Right kidney (tissue), 9 donors: ENCODE data around the gene IHH.

ENCODE experiments used
- DNase-seq: peaks from one replicate; pipeline ENCODE4 v3.0.0-alpha.2; 2016
- long read RNA-seq, 8 donors: transcript quantifications; one replicate each; lab custom pipeline, GENCODE V29; 2026

Gene IHH
- long read RNA-seq, donor 1 = 0 reads
- long read RNA-seq, donor 2 = 0 reads
- long read RNA-seq, donor 3 = 0 reads
- long read RNA-seq, donor 4, partial matches to known transcripts = 0 of 1 reads
- long read RNA-seq, donor 4, other reads (novel, unspliced or antisense) = 0 of 1 reads
- long read RNA-seq, donor 5 = 0 reads
- long read RNA-seq, donor 6 = 0 reads
- long read RNA-seq, donor 7 = 0 reads
- long read RNA-seq, donor 8 = 0 reads

- peak; percentile 25 for DNase-seq
These were observed at the start of gene IHH for GRCh38 chr2:219060821-219061791. Gene IHH (minus strand): TSS chr2:219060921. CDS start chr2:219060467, 454 bp downstream.

DNA sequence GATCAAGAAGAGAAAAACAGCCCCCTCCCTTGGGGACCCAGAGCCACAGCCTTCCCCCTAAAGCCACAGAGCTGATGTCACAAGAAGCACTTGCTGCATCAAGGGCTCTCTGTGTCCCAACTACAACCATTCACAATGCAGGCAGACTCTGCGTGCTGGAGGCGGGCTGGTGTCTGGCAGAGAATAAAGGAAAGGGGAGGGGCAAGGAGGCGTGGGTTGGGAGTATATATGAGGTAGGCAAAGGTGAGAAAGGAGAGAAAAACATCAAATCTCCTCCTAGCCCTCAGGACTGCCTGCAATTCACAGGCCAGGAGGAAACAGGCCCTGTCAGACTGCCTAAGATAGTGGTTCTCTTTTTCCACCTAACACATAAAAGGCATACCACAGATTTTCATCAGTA, 48.8 kb upstream of the IHH start:
- no peak for DNase-seq

DNA sequence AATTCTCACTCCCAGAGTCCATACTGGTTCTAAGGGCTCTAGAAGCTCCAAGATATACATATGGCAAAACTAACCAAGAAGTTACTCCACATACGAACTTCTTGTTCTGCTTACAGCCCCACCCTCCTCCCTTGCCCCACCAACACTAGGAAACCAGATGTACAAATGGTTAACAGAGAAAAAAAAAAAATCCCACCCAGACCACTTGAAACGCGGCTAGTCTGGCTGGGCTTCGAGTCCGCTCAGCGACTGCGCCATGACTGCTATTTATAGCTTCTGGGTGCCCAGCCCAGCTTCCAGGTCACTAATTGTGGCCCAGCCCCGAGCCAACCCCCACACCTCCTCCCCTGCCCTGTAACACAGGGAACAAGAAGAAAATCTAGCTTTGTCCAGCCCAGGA, 47.0 kb upstream of the IHH start:
- DNase-seq = no peak

- no peak for DNase-seq
These were observed 45.5 kb upstream of the IHH start for GRCh38 chr2:219106251-219106650.

DNA sequence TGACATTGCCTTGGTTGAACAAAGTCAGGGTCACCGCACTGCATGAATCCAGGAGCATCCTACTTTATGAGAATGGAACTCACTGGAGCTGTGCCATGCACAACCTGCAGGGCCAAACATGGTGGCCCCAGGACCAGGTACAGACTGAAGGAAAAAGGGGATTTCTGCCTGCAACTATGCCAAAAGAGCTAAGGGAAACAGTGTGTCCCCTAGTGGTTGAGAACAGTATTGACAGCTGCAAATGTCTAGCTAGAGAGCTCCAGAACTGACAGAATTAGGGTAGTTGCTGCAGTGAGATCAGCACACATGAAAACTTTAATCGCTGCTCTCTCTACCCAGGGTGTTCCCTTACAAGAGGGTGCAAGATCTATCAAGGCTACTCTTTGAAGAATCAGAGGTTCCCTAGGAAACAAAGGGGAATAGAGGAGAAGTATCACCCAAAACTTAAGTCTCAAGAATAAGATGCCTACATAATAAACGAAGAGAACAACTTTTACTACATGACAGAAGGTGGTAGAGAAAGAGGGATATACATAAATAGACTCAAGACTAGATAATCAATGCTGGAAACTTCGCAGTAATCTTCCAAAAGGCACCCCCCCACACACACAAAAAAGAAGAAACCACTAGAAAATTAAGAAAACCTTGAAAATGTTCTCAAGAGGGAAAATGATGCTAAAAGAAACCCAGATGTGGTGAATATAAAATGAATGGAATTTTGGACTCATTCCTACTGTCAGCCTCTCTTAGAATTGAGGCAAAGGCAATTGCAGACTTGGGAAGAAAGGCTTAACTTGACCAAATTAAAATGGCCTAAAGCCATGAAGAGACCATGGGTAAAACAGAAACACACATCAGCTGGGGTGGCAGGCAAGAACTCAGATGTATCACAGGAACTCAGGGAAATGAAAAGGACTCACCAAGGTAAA, 43.6 kb upstream of the IHH start:
- no peak for DNase-seq

DNA sequence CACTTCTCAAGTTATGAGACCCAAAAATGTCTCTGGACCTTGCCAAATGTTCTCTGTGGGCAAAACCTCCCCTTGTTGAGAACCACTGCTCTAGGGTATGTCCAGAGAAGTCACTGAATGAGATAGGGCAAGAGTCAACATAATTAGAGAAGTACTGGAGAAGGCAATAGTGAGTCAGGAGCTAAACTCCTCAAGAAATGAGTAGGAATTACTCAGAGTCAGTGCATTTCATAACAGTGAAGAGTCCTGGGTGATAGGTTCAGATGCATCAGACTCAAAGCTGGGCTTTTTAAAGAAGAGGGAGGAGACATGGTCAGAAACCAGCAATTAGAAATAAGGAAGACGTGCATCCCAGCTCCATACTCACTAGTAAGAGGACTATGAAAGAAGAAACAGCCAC, 38.6 kb upstream of the IHH start:
- no peak for DNase-seq

- DNase-seq = no peak
These were observed 34.8 kb upstream of the IHH start for GRCh38 chr2:219095406-219095935.

DNA sequence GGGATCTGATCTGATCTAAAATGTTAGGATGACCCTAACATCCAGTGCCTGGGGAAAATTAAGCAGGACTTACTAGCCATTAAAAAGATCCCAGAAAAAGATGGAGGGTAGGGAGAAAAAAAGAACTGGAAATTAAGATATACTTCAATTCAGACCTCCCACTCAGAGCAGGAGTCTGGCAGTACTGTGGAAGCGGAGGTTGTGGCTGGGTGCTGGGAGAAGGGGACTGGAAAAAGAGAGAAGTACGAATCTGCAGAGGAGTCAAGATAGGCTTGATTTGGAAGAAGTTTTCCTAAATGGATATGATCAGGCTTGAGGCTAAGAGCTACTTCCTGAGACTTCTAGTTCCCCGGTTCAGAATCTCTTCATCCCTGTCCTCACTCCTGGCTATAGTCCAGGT, 33.5 kb upstream of the IHH start:
- DNase-seq = no peak

DNA sequence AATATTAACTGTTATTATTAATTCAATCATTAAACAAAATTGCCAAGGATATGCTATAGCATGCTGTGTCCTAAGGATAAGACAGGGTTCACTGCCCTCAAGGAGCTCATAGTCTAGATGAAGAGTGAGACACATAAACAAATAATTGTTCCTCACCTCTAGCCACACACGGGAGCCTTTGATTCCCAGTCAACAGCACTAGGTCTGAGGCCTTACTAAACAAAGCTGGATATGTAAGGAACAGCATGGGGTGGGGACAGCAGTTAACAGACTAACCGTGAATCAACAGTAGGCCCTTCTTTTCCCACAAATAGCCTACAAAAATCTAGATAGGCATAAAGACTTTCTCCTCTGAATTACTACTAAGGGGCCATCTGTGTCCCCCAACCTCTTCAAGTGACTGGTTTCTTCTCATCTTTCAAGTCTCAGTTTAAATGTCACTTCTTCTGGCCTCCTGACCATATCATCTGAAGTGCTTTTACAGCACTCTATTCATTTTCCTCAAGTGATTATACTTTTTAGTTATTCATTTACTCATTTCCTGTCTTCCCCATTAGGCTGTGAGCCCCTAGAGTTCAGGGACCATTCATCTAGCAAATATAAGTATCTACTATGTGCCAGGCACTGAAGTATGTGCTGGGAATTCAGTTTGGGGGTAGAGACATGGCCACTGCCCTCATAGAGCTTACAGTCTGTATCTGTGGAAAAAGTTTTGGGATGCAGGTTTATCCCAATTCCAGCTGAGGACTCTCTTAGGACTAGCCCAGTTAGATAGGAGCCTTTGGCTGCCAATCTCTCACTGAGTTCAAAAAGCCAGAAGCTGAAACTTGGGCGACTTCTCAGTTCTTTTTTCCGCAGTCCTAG, 29.9 kb upstream of the IHH start:
- no peak for DNase-seq

GRCh38 chr2:219089330-219089729, 28.6 kb upstream of the IHH start:
- DNase-seq = no peak

DNA sequence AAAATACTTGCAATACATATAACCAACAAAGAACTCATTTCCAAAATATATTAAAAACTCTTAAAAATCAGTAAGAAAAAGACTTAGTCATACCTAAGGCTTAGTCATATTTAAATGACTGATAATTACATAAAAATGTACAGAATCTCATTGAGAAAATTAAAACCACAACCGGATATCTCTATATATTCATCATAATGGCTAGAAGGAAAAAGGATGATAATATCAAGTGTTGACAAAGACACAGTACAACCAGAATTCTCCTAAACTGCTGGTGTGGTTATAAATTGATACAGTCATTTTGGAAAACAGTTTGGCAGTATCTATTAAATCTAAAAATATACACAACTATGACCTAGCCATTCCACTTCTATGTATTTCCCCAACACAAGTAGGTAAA, 27.1 kb upstream of the IHH start:
- no peak for DNase-seq

GRCh38 chr2:219087361-219087760, 26.6 kb upstream of the IHH start:
- no peak for DNase-seq

DNA sequence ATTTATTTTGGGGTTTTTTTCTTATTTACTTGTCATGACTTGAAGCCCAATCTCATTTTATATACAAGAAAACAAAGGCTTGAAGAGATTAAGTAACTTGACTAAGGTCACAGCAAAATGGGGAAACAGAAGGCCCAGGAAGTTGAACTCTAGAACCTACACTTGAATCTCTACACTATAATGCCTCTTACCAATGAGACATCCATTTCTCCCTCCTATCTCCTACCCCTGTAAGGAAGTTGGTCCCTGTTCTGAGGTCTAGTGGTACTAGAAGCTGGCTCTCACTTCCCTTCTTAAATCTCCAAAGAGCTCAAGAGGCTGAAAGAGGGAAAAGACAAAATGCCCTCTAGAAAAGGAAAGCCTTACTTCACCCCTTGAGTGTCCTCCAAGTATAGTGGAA, 25.5 kb upstream of the IHH start:
- DNase-seq = no peak

DNA sequence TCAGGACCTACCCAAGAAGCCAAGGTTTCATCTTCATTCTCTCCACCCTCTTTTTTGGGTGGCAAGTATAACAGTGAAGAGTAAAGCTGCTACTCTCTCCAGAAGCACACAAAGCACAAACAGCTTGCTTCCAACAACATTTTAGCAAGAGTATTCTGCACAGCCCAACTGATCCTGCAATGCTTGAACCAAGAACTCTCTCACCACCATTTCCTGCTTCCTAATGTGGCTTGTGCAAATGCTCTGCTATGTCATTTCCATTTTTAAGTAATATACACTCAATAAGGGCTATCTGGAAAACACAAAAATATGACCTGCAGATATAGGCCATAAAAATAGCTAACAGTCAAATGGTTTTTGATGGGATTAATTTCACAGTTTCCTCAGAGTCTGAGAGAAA, 24.1 kb upstream of the IHH start:
- DNase-seq = no peak

DNA sequence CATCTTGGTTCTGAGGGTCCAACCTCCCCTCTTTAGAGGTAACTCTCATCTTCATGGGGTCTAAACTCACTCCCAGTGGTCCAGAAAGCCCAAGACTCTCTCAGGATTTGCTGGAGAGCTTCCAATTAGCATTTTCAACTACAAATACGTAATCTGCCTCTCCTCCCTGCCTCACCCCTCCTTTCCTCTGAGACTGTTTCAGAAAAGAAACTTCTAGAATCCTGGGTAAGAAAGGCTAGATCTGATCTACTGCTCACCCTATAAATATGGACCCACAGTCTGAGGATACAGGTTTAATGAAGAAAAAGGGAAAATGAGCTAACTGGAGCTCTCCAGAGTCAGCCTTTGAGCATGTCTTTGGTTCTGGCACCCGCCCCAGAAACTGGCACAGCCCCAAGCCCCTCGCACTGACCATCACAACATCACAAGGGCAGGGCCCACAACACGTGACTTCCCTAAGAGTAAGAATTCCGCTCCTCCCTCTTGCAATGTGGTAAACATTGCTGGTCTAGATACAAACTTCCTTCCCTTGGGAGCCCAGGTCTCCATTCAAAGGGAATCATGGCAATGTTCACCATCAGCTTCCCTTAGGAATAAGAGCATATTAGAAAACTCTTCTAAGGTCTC, 21.7 kb upstream of the IHH start:
- DNase-seq = no peak

DNA sequence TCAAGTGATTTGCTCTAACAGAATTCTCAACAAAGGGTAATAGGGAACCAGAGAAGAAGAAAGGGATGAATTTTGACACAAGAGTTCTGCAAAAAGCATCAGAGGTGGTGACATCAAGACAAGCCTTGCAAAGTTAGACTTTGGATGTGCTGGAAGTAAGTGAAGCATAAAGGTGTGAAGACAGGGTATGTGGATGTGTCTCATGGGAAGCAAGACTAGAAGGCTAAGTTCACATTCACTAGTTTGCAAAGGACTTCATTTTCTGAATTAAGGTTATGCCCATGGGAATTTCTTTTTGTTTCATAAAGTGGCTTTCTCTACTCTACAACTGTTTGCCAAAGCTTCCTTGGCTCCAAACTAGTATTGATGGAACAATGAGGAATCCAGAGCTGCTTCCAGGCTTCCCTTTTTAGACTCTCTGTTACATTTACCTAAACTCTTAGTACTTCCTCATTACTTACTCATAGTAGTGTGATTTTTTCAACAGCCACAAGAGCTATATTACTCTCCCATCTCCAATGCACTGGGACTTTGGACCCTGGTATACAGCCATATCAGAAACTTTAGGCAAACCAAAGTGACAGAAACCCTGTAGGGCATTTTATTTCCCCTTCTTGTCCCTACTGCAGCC, 21.1 kb upstream of the IHH start:
- no peak for DNase-seq

DNA sequence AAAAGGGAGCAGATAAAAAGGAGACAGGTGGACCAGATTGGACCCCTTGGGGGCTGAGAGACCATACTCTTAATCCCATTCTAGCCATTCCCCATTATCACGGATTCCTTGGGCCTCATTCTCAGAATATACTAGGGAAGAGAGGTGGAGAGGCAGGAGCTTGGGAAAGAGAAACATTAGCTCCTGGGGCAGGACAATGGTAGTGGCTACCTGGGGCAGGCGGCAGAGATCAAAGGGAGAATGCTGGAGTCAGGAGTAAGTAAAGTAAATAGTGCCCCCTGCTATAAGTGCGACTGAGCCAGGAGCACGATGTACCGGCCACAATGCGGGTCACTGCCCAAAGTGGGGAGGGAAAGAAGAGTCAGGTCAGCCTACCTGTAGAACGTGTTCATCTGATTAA, 20.4 kb upstream of the IHH start:
- DNase-seq = no peak

DNA sequence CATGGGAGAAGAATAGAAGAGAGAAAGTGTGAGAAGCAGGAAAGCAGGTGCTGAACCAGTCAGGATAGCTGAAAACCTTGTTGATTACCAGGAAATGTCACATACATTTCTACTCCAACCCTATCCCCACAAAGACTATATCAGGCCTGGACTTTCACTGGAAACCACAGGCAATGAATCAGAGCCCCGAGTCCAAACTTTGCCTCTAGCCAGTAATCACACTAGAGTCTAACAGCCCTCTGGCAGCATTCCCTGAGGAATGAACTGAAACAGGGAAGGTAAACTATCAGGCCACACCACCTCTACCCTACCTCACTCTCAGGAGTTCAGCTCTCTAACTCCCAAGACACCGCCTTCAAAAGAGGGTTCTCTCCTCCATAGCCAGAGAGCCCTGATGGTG, 18.7 kb upstream of the IHH start:
- DNase-seq = no peak

GRCh38 chr2:219078951-219079350, 18.2 kb upstream of the IHH start:
- DNase-seq = no peak

GRCh38 chr2:219078126-219078525, 17.4 kb upstream of the IHH start:
- DNase-seq = no peak

DNA sequence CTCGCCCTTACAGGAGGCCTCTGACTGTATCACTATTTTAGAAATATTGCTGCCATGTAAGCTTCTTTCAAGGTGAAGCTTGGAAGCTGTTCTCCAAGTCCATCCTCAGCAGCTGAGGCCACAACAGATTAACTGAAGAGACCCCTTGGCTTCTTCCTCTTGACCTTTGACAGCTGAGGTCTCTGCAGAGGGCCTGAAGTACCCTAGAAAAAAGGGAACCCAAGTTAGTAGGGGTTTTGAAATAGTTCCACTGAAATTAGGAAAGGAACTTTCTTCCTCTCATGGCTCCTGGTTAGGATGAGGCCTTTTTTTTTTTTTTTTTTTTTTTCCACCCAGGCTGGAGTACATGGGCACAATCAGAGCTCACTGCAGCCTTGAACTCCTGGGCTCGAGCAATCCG, 15.5 kb upstream of the IHH start:
- DNase-seq = no peak
